Kidney (tissue), 14 donors: ENCODE measurements around the gene KCNT2. TPM values are rescaled to one million over a fixed set of nuclear protein-coding genes. Genes with fewer than 3 reads are reported as not detected.

Experiments
- DNase-seq, 5 donors: peaks; one replicate each; pipeline ENCODE4 v3.0.0-alpha.2; 2013 to 2020
- FAIRE-seq: peaks from 2 replicates; lab custom pipeline; 2012; peaks lifted over from hg19 to GRCh38; lab: Jason Lieb, UNC
- H3K27ac ChIP-seq, 2 donors: one replicate each; pipeline ENCODE4 v1.7.0; 2013; ENCODE audit warnings: low read depth in 2 of 2, low read length in 2 of 2, inconsistent platforms in 1 of 2
- H3K27me3 ChIP-seq: one replicate; pipeline ENCODE4 v1.7.1; 2013; ENCODE audit warnings: low read length, inconsistent platforms; ENCODE audit not compliant: control insufficient read depth, insufficient read depth
- H3K36me3 ChIP-seq, 3 donors: one replicate each; pipeline versions ENCODE4 v1.7.0 to v1.7.1; 2013; ENCODE audit warnings: low read length in 3 of 3, control low read depth in 1 of 3, inconsistent platforms in 1 of 3; ENCODE audit not compliant: insufficient read depth in 3 of 3, control insufficient read depth in 2 of 3
- H3K4me1 ChIP-seq, 3 donors: one replicate each; pipeline versions ENCODE4 v1.7.0 to v1.7.1; 2013; ENCODE audit warnings: low read length in 3 of 3, inconsistent platforms in 1 of 3, low read depth in 1 of 3; ENCODE audit not compliant: control insufficient read depth in 2 of 3, insufficient read depth in 2 of 3
- H3K4me3 ChIP-seq, 3 donors: one replicate each; pipeline versions ENCODE4 v1.7.0 to v1.8.1; 2013; ENCODE audit warnings: low read length in 3 of 3, control low read depth in 1 of 3, inconsistent platforms in 1 of 3
- H3K9ac ChIP-seq, 3 donors: one replicate each; pipeline versions ENCODE4 v1.7.0 to v1.7.1; 2013; ENCODE audit warnings: low read length in 3 of 3, control low read depth in 1 of 3, inconsistent platforms in 1 of 3
- H3K9me3 ChIP-seq, 3 donors: one replicate each; pipeline versions ENCODE4 v1.7.0 to v1.7.1; 2013; ENCODE audit warnings: low read length in 3 of 3, control low read depth in 1 of 3, inconsistent platforms in 1 of 3; ENCODE audit not compliant: control insufficient read depth in 2 of 3, insufficient read depth in 1 of 3
- intact Hi-C: fragments of 100-400 bp; cut with DNase I; formaldehyde crosslinking; loops from one replicate; pipeline ENCODE4 v1.11.1; 2022
- polyA plus RNA-seq: library from polyadenylated mRNA; stranded (reverse); fragments of 350-450 nt; fragmentation: Illumina TruSeq; extraction: RNeasy Lipid Tissue Mini Kit (QIAGEN cat#74804); gene quantifications from one replicate; pipeline ENCODE4 v1.2.3, GENCODE V29; 2014; ENCODE audit warnings: low read depth, low replicate concordance; ENCODE audit not compliant: insufficient read depth
- total RNA-seq: library from RNA; stranded (reverse); fragmentation: NEBNext Ultra II Directional; extraction: Animal tissue kit (Norgen Biotek cat#: 25700); gene quantifications from one replicate; pipeline ENCODE4 v1.2.1, GENCODE V29; 2021
- TF ChIP-seq, protein P1 (sequence below): IDR thresholded peaks from 3 replicates; pipeline ENCODE4 v1.5.1; 2012; ENCODE audit warnings: mild to moderate bottlenecking, moderate library complexity, borderline replicate concordance; ENCODE audit not compliant: insufficient read depth; ENCODE audit errors: extremely low read depth
- donor health status: control.
- donor health status: control.
- donor health status: control.
- donor health status: control.
- donor health status: control.
- donor health status: DM: yes; HTN: yes; CAD: no.
- donor health status: Normal renal cell carcinoma (clear cell type).

The KCNT2 gene
- total and polyA plus RNA-seq, 2 donors from 2014 or later: 0.39 to 6.3 TPM

GRCh38 chr1:196302420-196302819, 305.8 kb downstream of the KCNT2 start:
- no peak for FAIRE-seq
- no peaks in the 10 kb centered on the region for H3K4me1 ChIP-seq
- no peak overlapping the region for H3K4me3 ChIP-seq
- H3K9me3 ChIP-seq: no peaks in the 10 kb centered on the region
- peak in 2 of 5 donors; percentile 51 to 61 for DNase-seq
- H3K27ac ChIP-seq: no peak overlapping the region
- no peaks in the 10 kb centered on the region for H3K27me3 ChIP-seq
- no peaks in the 10 kb centered on the region for H3K36me3 ChIP-seq
- TF ChIP-seq, protein P1, sequence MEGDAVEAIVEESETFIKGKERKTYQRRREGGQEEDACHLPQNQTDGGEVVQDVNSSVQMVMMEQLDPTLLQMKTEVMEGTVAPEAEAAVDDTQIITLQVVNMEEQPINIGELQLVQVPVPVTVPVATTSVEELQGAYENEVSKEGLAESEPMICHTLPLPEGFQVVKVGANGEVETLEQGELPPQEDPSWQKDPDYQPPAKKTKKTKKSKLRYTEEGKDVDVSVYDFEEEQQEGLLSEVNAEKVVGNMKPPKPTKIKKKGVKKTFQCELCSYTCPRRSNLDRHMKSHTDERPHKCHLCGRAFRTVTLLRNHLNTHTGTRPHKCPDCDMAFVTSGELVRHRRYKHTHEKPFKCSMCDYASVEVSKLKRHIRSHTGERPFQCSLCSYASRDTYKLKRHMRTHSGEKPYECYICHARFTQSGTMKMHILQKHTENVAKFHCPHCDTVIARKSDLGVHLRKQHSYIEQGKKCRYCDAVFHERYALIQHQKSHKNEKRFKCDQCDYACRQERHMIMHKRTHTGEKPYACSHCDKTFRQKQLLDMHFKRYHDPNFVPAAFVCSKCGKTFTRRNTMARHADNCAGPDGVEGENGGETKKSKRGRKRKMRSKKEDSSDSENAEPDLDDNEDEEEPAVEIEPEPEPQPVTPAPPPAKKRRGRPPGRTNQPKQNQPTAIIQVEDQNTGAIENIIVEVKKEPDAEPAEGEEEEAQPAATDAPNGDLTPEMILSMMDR: no peak
- intact Hi-C loops: no loop called here
- no peak overlapping the region for H3K9ac ChIP-seq

GRCh38 chr1:196295766-196296165, 312.5 kb downstream of the KCNT2 start:
- no peaks in the 10 kb centered on the region for H3K27me3 ChIP-seq
- no peak overlapping the region for H3K4me3 ChIP-seq
- no peak overlapping the region for H3K9ac ChIP-seq
- DNase-seq (no peak), FAIRE-seq (no peak)
- H3K9me3 ChIP-seq: no peaks in the 10 kb centered on the region
- intact Hi-C loops: no loop called here
- H3K36me3 ChIP-seq: no peaks in the 10 kb centered on the region
- H3K27ac ChIP-seq: no peak overlapping the region
- no peaks in the 10 kb centered on the region for H3K4me1 ChIP-seq
- TF ChIP-seq, protein P1: no peak

DNA sequence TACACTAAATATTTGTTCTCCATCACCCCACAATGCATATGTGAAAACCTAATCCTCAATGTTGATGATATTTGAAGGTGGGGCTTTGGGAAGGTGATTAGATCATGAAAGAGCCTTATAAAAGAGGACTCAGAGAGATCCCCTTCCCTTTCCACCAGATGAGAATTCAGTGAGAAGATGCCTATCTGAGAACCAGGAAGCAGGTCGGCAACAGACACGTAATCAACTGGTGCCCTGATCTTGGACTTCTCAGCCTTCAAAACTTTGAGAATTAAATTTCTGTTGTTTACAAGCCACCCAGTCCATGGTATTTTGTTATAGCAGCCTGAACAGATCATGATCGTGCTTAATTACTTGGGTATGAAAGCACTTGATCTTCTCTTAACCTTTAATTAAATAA, 329.4 kb downstream of the KCNT2 start:
- Histone ChIP-seq H3K27me3 (no peaks in the 10 kb centered on the region), H3K4me1 (no peaks in the 10 kb centered on the region), H3K27ac (no peak overlapping the region), H3K9me3 (no peaks in the 10 kb centered on the region), H3K9ac (no peak overlapping the region), H3K36me3 (no peaks in the 10 kb centered on the region), H3K4me3 (no peak overlapping the region)
- FAIRE-seq (no peak), DNase-seq (no peak)
- intact Hi-C loops: no loop called here
- TF ChIP-seq, protein P1: no peak

- FAIRE-seq: peak; percentile 21
- no peaks in the 10 kb centered on the region for H3K27me3 ChIP-seq
- H3K27ac ChIP-seq: no peak overlapping the region
- TF ChIP-seq, protein P1: no peak
- H3K4me1 ChIP-seq: no peaks in the 10 kb centered on the region
- intact Hi-C loops: no loop called here
- H3K9ac ChIP-seq: no peak overlapping the region
- DNase-seq: no peak
- H3K4me3 ChIP-seq: no peak overlapping the region
- no peaks in the 10 kb centered on the region for H3K36me3 ChIP-seq
- no peaks in the 10 kb centered on the region for H3K9me3 ChIP-seq
These were observed 330.4 kb downstream of the KCNT2 start for GRCh38 chr1:196277860-196278259.
